NCI-H187 treated with DMSO at 0.1 percent for 48 hours (cell line): Measurements from ENCODE around the gene DLGAP4.
"Not testable (repeated sequence)": the region's sequence is repeated elsewhere in the genome, so short reads cannot be mapped to it uniquely, and the experiment has no call there.

Source experiments
- DNase-seq: peaks from one replicate; lab custom pipeline; 2025; lab: John Stamatoyannopoulos, UW

DLGAP4 gene

DNA sequence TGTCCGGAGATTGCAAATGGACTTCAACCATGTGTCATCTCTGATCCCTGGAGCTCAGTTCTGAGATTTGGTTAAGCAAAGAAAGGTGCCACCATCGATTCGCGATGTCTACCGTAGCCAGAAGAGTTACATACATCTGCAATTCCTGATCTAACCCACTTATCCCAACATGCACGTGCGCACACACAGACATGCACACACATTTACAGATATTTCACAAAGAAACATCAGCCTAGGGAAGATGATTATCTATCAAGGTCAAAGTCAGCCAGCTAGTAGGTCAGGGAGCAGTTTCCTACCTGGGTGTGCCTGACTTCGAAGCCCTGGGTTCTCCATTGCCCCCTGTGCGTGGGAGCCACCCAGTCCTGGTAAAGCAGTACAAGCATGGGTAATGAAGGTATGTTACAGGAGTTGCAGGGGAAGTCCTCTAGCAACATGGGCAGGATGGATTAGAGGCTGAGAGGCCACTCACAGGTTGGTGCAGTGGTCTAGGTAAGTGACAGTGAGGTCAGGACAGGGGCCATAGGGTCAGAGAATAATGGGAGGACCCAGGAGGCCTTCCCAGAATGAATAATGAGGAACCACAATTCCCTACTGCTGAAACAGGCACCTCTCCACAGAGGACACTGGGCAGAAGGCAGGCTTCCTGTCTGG, 150.0 kb downstream of the DLGAP4 start:
- DNase-seq: no peak

DNA sequence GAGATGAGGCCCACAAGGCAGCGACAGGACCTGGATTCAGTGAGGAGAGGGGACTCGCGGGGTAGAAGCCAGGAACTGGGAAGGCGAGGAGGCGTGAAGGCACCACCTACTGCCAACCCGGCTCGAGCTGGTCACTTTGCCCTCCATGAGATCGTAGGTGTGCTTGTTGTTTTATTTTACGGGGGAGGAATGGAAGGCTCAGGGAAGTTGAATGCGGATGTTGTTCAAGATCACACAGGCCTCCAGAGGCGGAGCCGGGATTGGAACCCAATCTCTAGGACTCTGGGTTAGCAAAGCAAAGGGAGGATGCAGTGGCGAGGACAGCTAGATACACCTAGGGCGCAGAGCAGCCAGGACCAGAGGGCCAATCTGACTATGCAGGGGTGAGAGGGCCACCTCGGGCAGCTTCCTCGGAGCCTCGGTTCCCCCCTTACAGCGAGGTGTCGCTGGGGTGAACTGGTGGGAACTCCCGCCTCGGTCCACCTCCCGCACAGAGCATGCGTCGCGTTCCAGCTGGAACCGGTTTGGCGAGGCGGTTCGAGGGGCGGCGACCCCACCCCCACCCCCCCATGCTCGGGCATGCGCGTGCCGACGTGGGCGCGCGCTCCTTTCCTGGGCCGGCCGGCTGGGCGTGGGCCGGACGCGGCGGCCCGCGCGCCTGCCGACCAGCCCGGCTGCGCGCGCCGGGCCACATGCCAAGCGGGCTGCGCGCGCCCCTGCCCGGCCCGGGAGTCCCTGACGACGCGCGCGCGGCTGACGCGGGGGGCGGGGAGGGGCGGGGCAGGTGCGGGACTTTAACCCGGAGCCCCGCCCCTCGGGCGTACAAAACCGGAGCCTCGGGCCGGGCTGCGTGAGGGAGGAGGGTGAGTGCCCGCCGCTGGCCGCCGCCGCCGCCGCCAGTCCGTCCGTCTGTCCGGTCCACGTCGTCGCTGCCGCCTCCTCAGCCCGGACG, 154.8 kb downstream of the DLGAP4 start:
- peak; percentile 38 for DNase-seq

DNA sequence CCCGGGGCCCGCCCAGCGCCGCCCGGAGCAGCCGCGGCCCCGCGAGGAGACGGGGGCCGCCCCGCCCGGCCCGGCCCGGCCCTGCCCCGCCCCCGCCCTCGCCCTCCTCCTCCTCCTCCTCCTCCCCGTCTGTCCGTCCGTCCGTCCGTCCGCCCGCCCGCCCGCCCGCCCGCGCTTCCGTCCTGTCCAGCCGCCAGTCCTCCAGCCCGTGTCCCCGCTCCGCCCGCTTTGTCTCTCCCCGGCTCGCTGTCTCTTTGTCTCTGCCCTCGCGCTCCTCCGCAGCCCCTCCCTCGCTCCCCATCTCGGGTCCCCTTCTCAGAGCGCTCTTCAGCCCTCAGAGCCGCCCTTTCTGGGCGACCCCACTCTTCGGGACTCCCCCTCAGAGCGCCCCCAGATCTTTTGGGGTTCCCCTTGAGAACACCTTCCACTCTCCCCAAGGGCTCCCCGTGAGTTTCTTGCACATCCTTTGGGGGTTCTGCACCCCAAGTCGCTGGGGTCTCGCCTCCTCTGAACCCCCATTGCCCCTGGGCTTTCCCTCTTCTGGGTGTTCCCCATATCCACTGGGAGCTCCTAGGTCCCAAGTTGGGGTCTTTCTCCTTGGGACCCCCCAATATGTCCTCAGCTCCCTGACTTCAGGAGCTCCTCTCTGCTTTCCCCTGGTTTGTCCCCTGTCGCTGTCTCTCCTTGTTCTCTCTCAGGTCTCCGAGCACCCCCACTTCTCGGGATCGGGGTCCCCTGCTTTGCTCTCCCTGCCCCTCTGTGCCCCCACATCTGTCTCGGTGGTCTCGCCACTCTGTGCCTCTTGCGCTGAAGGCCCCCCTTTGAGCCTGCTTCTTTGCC, 155.7 kb downstream of the DLGAP4 start:
- DNase-seq: no peak

DNA sequence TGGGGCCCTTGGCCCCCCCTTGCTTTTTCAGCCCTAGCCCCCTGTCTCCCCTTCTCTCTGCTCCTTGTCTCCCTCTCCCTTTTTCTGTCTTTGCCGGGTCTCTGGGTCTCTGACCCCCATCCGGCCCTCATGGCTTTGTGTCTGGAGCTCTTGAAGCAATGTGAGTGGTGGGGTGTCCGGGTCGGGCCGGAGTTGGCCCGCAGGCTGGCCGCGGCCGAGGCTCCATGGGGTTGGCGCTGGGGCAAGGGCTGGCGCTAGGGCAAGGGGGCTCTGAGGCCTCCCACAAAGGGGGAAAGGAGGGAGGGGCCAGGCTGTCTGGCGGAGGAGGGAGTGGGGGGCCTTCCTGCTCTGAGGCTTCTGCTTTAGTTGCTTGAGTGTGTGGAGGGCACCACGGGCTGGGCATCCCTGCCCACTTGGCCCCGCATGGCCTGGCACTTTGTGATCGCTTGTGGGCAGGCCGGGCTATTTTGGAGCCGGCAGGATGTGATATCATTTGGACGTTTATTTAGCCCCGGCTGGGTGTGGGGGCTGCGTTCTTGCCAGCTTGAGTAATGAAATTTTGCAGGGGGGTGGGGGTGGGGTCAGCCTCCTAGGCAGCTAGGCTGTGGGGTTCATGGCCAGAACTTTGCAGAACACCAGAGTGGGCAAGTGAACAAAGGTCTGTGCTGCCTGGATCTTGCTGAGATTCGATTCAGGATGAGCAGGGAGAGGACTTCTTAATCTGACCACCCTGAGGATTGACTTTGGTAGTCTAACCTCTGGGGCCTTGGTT, 156.5 kb downstream of the DLGAP4 start:
- DNase-seq: no peak

DNA sequence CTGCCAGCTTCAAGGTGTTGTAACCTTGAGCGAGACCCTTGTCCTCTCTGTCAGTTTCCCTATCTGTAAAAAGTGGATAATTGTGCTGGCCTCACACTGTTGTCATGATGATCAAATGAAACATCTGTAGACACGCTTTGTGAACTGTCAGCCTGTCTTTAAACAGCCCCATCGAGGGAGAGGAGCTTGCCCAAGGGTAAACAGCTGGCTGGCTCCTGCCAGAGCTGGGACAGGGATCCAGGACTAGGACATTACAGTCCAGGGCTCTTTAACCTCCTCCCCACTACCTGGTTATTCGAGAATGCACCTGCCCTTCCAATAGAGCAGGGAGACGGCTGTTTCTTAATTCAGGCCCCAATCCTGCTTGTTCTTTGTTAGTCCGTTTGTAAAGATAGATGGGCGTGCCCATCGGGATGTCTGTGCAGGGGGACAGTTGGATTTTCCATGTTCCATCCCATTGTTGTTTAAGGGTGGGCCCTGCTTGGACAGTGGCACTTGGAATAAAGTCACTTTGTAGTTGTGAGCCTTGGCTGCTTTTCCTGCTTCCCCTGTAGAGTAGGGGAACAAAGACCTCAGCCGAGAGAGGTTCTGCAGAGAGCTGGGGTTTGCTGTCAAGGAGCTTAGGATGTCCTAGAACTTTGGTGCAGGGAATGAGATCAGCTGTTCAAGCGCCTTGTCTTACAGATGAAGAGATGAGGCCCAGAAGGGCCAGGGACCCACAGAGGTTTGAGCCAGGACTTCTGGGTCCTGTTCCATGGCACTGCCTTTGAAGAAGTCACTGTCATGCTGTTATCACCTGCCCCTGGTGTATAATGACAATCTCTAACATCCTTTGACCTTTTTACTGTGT, 157.3 kb downstream of the DLGAP4 start:
- no peak for DNase-seq

DNA sequence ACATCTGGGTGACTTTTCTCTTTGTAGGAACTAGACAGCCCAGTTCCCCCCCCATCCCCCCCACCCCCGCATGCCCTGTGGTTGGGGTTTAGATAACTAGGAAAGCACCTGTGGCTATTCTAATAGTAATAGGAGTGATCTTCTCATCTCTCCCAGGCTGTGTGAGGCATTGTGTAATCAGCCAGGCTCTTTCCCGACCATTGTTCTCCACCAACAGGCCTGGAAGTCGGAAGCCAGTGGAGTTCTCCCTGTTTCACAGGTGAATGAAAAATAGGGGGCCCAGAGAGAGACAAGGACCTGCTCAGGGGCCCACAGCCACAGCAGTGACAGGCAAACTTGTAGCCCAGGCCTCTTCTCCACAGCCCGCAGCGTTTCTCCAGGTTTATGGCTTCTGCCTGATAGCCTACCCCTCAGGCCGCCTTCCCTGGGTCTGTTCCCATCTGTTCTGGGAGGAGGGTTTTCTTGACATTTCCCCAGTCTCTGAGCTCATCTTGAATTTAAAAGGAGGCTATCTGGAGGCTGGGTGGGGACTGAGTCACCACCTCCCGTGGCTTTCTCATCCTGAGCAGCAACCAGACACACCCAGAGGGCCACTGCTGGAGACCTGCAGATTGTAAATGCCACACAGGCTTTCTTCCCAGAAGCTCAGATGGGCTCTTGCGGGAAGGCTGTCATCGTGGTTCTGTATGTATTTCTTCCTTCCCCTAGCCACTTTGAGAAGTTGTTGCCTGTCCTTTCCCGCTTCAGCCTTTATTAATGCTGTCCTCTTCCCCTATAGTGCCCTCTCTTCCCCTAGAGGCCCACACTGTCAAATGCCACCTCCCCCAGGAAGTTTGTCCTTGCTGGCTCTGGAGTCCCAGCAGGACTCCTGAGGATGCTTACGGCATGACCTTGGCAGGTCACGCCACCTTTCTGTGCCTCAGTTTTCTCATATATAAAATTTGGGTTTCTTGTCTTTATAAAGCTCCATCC, 159.3 kb downstream of the DLGAP4 start:
- no peak for DNase-seq

DNA sequence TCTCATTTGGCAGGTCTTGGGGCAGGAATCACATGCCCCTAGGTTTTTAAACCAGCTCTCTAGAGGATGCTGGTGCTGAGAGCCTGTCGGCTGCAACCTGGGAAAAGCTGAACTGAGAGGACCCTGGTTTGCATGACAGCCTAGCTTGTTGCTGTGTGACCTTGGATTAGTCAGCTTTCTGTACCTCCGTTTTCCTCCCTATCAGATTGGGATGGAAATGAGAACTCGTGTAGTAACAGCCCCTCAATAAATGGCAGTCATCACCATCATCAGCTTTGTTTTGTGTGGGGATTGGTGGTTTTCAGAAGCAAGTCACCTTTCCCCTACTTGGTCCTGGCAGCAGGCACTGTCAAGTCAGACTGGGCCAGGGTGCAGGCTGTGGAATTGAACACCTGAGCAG, 159.9 kb downstream of the DLGAP4 start:
- DNase-seq: no peak

DNA sequence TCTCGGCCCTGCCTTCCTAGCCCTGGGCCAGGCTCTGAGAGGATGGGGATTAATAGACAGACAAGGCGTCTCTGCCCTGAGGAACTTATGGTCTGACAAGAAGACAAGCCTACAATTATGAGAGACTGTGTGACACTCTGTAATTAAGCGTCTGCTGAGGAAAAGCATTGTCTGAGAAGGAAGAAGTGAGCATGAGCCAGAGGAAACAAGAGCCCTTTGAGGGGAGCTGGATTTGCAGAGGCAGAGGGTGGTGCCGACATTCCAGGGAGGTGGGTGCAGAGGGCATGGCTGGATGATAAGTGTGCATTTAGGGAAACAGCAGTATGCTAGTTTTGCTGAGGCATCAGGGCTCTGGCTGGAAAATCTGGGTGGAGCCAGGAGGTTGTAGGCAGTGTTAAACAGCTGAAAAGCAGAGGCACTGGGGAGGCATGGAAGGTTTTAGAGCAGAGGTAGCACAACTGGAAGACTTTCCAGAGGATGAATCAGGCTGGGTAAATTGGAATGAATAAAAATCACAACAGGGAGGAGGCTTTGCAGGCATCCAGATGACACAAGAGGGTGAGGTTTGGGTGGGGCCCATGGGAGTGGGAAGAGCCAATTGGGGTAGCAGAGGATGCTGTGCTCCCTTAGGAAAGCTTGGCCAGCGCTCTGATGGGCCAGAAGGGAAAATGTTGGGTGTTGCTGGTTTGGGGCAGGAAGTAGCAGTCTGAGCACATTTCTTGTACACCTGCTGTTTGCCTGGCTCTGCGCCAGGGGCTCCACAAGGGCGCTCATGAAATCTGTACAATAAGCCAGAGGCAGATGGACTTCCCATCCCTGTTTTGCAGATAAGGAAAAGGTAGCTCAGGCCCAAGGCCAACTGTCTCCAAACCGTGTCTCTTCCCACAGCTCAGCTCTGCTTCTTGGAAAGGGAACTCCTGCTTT, 161.2 kb downstream of the DLGAP4 start:
- DNase-seq: peak; percentile 58

DNA sequence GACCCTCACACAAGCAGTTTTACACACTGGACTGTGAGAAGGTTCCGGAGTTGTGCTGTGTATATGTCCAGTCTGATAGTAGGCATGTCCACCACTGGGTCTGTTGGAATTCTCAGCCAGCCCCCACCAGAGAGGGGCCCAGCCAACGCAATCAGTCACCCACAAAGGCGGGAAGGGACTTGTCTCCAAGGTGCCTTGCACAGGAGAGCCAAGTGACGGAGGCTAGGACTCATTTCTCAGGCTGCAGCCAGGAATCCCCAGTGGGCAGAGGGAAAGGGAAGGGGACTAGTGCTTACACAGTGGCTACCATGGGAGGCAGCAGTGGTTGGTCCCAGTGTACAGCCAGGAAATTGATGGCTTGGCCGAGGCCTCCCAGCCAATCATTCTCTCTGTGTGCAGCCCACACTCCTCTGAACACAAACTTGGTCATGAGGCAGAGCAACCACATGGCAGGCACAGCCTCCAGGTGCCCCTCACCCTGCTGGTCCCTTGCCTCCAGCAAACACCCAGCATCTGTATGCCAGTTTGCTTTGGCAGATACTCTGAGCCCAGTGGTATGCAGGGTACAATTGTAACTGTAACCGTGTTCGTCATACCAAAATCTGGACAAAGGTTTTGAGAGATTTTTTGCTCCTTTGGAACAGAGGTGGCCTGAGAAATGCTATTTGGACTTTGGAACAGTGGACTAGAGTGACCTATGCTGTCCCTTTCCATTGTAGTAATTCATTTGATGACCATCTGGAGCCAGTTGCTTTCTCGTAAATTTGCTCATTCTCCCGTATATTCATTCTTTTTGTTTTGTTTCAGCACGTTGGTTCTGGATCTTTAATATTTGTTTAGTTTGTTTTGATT, 162.2 kb downstream of the DLGAP4 start:
- no peak for DNase-seq

DNA sequence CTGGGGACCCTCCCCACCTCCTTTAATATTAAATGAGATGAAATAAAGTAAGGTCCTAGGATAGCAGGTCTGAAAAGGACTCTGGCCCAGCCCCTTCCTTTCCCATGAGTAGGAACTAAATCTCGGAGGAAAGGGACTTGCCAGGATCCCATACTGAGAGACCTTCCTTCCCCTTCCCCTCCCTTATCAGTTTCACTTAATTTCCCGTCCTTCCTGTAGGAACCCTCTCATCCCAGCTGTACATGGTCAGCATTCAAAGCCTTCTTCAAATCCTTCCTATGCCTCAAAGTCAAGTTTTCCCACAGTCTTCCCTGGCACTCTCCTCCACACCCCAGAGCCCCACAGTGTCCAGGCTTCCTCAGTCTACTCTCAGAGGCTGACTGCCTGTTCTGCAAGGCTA, 163.8 kb downstream of the DLGAP4 start:
- no peak for DNase-seq

DNA sequence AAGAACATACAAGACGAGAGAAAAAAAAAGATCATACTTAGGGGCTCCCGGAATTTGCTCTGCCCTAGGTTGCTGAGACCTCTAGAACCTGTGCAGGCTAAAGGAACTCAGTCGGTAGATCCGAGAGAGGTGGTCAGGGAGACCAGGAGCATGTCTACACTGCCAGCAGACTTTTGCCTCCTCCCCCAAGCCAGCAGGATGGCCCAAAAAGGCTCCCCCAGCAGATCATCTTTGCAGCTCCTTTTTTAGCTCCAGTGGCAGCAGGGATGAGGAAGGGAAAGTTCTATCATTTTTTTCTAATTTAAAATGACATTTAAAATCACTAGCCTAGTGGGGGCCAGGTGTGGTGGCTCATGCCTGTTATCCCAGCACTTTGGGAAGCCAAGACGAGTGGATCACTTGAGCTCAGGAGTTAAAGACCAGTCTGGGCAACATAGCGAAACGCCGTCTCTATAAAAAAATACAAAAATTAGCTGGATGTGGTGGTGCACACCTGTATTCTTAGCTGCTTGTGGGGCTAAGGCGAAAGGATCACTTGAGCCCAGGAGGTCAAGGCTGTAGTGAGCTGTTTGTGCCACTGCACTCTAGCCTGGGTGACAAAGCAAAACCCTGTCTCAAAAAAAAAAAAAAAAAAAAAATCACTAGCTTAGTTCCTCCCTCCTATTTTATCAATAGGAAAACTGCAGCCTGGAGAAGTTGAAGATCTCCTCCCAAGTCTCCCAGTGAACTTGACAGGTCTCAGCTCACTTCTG, 165.9 kb downstream of the DLGAP4 start:
- DNase-seq: no peak

DNA sequence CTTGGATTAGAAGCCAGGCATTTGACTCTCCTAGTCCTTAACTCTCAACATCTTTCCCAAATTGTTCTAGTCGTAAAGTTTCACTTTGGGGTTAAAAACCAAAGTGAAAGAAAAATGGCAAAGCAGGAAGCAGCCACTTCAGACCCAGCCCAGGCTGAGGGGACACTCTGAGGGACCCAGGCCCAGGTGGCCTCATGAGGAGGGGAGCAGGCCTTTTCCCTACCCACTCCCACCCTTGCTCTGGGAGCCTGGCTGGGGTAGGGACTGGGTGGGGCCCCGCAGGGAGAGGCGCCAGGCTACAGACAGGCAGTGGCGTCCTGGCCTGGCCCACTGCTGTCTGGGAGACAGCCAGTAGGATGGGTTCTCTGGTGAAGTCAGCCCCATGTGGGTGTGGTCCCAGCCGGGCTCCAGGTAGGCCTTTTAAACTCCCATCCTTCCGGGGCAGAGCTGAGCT, 166.5 kb downstream of the DLGAP4 start:
- DNase-seq: no peak

DNA sequence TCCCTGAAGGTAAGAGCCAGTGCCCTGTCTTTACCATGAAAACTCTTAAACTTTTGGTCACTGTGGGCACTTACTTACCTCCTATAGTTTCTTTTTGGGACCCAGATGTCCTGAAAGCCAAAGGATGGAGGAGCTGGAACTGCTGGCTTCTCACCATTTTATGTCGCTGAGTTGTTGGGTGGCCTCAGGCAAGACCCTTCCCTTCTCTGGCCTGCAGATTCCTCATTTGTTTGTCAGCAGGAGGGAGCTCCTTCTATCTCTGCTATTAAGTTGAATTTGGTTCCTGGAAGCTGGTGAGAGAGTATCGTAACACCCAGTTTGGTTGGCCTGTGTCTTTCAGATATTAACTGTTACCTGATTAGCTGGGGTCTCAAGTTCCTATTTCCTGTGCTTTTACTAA, 167.0 kb downstream of the DLGAP4 start:
- no peak for DNase-seq

DNA sequence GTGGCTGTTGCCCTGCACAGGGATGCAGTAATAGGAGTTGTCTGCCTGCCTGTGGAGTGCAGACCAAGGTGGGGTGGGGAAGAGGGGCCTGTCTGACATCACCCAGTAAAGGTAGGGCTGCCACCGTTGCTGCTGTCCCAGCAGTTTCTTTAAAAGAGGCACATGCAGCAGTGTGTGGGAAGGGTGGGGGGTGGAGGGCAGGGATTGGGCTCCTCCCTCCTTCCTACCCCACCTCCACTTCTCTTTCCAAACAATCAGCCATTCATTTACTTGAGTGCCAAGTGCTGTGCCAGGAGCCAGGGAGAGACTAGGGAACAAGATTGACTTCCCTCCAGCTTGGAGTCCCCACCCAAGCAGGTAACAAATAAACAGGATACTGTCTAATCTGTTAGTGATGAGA, 168.4 kb downstream of the DLGAP4 start:
- no peak for DNase-seq

DNA sequence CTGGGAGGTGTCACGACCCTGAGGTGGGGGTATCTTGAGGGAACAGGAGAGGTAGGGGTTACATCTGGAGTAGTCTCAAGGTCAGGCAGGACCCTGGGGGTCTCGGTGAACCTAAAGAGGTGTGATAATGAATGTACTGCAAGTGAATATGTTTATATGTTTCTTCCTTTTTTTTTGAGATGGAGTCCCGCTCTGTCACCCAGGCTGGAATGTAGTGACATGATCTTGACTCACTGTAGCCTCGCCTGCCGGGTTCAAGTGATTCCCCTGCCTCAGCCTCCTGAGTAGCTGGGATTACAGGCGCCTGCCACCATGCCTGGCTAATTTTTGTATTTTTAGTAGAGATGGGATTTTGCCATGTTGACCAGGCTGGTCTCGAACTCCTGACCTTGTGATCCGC, 168.9 kb downstream of the DLGAP4 start:
- DNase-seq: not testable (repeated sequence)

DNA sequence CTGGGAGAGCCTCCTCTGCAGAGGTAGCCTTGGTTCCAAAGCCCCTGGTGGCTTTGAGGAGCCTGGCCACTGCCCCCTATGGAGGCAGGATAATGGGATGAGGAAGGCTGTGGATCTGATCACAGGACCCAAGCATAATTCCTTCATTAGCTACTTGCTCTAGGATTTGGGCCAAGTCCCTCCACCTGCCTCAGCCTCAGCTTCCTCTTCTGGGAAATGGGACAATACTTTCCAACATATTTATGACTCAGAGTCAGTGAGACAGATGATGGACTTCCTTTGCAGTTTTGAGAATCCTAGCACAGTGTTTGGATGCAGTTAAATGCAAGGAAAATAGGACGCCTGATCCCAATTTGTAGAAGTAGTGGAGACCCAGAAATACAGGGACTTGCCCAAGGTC, 171.3 kb downstream of the DLGAP4 start:
- no peak for DNase-seq
